ENCODE data around the gene MAGOH.
"Not testable (repeated sequence)": the region's sequence is repeated elsewhere in the genome, so short reads cannot be mapped to it uniquely, and the experiment has no call there.

The MAGOH gene

GRCh38 chr1:53188099-53188498, 50.2 kb downstream of the MAGOH start:
- no peak for DNase-seq

- DNase-seq, result no peak
Measured at GRCh38 chr1:53187401-53187800, 50.9 kb downstream of the MAGOH start.

- DNase-seq, result no peak
Measured at GRCh38 chr1:53186533-53186932, 51.8 kb downstream of the MAGOH start.

GRCh38 chr1:53185955-53186297, 52.4 kb downstream of the MAGOH start:
- not testable (repeated sequence) for DNase-seq

DNA sequence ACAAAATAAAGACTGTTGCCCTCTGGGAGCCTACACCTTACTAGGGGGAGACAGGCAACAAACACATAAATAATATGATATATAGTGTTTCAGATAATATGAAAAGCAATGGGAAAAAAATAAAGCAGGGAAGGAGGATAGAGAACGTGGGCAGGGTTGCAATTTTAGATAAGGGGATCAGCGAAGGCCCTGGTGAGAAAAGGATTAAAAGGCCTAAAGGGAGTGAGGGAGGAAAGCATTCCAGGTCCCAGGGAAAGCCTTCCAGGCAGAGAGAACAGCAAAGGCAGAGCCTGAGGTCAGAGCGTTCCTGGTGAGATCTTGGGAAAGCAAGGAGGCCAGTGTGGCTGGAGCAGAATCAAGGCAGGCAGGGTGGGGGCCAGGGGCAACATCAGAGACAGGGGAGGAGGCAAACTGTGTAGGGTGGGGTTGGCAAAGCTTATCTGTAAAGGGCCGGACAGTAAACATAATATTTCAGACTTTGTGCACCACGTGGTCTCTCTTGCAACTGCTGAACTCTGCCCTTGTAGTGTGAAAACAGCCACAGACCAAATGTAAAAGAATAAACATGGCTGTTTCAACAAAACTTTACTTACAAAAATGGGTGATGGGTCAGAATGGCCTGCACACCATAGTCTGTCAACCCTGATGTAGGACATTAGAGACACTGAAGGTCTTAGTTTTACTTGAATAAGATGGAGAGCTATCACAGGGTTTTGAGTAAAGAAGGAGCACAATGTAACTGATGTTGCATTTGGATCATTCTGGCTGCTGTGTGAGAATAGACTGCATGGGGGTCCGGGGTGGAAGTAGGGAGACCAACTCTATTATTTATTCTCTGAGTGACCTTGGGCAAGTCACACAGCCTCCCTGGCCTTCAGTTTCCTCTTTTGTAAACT, 55.0 kb downstream of the MAGOH start:
- DNase-seq, result no peak

GRCh38 chr1:53182716-53183094, 55.6 kb downstream of the MAGOH start:
- no peak for DNase-seq

GRCh38 chr1:53182111-53182593, 56.2 kb downstream of the MAGOH start:
- DNase-seq, result peak; percentile 38

GRCh38 chr1:53180951-53181350, 57.4 kb downstream of the MAGOH start:
- no peak for DNase-seq

DNA sequence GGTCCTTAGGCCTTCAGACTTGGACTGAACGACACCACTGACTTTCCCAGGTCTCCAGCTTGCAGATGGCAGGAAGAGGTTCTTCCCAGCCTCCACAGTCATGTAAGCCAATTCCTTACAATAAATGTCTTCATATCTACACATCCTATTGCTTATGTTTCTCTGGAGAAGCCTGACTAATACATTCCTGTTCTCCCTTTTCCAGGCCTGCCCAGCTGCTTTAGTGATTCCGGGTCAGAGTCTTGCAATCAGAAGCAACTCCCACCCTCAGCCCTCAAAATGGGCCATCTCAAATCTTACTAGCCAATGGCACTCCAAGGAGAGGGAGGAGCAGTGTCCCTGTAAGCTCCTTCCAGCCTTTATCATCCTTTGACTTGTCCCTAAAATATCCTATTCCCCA, 58.1 kb downstream of the MAGOH start:
- no peak for DNase-seq

Measured in right kidney (tissue), 1 donor.